Astrocyte of the hippocampus (primary cell): ENCODE data around the gene CD72.
"Not testable (repeated sequence)": the region's sequence is repeated elsewhere in the genome, so short reads cannot be mapped to it uniquely, and the experiment has no call there.

ENCODE experiments used
- DNase-seq: peaks from one replicate; pipeline ENCODE4 v3.0.0; 2011; ENCODE audit warnings: low read depth, low spot score

The CD72 gene

DNA sequence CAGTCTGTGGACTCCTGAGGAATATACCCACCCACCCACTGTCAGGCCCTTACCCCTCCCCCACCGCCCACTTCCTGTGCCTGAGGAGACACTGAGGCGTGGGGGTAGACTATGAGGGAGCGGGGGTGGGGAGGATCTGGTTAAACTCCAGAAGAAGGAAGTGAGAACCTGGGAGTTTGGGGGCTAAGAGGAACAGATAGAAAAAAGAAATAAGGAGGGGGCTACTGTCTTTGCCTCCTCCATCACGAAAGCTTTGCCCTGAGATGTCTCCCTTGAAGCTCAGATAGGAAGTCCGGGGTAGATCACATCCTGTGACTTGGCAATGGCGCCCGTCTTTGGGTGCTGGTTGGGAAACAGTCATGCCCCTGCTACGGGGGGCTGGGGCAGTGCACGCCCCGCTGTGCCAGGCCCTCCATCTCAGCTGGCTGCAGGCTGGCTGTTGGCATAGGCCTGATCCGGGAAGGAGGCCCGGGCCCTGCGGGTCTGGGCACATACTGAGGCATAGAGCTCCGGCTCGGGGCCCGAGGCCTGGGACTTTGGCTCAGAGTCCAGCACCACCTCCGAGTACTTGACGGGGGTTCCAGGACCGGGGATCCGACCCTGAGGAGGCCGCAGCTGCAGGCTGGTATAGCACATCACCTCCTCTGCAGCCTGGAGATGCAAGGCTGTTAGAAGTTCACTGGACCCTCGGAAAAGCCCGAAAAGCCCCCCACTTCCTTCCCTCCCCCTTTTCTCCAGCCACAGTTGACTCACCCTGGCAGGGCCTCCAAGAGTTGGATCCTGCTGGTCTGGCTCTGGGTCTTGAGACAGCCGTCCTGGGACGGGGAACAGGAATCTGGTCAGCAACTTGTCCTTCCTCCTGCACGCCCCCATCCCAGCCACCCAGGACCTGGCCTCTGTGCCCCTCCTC, 31.5 kb upstream of the CD72 start:
- no peak for DNase-seq

DNA sequence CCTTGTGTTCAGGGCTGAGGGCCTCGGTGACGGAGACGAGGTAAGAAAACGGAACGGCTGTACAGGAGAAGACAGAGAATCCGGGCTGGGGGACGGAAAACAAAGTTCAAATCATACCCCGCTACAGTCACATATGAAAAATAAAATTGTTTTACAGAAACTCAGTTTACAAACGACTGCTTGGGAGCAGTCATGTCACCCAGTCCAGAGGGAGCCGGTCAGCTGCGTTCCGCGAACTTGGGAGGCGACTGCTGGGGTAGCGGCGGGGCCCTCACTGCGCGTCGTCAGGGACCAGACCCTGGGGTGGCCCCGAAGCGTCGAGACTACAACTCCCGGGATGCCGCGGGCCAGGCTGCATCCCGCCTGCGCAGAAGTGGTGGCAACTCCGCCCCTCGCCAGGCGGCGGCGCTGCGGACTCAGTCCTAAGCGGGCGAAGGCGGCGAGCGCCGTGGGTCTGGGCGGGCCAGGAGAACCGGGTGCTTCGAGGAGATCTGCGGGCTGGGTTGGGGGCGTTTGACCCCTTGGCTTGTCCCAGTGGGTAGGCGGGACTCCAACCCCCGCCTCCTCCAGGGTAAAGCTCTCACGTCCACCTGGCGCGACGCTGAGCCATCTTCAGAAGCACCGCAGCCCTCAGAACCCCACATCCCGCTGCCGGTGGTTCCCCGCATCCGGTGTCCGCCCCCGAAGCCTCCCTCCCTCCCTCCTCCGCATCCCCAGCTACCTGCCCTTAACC, 28.5 kb upstream of the CD72 start:
- DNase-seq = peak; percentile 97

DNA sequence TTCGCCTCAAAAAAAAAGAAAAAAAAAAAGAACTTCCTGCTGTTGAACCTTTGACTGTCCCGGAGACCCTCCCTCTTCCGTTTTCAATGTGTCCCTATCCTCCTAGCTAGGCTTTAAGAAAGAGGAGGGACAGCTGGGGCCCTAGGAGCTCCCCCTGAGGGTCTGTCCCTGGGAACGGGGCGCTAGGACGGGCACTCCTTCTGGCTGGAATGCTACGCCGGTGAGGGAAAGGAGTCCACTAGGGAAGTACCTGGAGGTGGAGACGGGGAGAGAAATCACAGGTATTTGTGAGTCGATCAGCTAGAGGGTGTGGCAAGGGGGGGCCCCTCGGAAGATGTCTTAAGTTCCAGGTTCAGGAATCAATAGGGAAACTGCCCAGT, 27.9 kb upstream of the CD72 start:
- DNase-seq = no peak

DNA sequence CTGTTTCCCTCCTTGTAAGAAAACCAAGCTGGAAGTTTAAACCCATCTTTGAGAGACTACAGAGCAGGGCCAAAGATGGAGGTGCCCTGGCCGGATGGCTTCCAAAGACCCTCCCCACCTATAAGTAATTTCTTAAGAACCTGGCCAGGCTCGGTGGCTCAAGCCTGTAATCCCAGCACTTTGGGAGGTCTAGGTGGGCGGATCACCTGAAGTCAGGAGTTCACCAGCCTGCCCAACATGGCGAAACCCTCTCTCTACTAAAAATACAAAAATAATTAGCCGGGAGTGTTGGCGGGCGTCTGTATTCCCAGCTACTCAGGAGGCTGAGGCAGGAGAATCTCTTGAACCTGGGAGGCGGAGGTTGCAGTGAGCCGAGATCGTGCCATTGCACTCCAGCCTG, 27.5 kb upstream of the CD72 start:
- DNase-seq = not testable (repeated sequence)

DNA sequence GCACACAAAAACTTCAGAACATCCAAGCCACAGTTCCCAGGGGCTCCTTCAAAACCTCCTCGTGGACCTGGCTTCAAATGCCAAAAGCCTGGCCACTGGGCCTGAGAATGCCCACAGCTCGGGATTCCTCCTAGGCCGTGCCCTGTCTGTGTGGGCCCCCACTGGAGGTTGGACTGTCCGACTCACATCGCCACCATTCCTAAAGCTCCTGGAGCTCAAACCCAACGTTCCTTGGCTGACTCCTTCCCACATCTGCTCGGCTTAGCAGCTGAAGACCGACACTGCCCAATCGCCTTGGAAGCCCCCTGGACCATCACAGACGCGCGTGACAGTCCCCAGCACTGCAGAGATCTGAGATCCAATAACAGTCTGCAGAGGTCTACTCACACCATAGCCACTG, 24.8 kb upstream of the CD72 start:
- DNase-seq = no peak

DNA sequence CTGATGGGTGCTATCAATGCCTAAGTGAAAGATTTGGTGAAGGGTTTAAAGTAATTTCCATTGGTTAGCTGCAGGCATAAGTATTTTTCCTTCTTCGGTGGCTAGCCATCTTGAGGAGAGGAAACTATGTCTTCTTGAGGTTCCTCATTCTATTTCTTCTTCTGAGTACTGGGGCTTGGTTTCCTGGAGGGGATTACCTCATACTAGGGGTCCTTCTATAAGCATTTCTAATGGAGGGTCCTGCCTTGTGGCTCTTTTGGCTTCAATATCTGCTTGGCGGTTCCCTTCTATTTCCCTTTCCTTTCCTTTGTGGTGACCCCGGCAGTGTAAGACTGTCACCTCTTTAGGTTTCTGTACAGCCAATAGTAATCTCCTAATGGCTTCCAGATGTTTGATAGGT, 23.3 kb upstream of the CD72 start:
- DNase-seq = not testable (repeated sequence)

DNA sequence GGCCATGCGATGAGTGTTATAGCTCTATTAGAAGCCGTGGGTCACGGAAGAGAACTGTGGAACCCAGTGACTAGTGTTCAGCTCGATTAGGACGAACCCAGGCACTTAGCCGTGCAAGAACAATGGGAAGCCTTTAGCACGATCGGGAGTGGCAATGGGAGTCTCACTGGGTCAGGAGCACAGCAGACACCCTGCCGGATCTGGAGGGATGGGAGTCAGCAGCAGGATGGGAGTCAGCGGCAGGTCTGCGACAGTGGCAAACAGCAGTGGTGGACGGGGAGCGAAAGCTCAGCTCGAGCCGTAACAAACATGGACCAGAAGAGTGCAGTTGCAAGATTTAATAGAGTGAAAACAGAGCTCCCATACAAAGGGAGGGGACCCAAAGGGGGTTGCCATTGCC, 22.2 kb upstream of the CD72 start:
- DNase-seq = not testable (repeated sequence)

DNA sequence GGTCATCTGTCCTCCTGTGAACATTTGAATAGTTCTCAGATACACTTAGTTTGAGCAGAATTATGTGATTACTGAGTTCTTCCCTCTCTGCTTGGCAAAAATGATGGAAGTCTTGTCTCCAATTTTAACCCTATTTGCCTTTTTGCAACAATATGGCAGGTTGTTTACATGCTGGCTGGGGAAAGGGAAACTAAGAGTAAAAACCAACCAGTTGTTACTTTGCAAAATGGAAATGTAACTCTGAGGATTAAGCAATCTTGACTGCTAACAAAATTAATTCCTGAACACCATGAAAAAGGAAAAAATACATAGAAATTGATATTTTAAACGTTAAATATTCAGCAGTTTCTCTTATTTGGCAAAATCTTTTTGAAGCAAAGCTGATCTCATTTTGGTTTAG, 21.4 kb upstream of the CD72 start:
- DNase-seq = no peak

DNA sequence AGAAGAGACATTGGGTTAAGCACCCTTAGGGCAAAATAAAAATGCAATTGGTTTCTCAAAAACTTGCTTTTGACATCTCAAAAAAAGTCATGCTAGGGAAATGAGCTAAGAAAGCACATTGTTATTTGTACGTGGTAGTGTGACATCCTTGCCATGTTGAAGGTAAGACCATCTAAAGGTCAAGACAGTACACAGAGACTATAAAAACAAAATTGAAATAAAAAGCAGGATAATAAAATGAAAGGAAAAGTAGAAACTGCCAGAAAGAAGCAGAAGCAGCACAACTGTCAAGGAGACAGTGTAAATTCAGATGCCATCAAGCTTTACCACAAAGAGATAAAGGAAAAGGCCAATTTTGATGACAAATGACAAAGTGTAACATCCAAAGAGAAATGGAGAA, 21.0 kb upstream of the CD72 start:
- DNase-seq = not testable (repeated sequence)

DNA sequence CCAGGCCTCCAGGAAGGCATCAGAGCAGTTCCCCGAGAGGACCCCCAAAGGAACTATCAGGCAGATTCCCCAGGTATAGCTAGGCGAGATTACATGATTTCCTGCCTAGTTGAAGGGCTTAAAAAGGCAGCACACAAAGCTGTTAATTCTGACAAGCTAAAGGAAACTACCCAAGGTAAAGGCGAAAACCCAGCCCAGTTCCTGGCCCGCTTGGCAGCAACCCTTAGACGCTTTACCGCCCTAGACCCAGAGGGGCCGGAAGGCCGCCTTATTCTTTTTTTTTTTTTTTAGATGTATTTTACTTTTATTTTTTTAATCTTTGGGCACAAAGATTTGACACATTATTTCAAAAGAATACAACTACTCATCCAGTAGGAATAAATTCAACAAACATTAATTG, 20.5 kb upstream of the CD72 start:
- not testable (repeated sequence) for DNase-seq

DNA sequence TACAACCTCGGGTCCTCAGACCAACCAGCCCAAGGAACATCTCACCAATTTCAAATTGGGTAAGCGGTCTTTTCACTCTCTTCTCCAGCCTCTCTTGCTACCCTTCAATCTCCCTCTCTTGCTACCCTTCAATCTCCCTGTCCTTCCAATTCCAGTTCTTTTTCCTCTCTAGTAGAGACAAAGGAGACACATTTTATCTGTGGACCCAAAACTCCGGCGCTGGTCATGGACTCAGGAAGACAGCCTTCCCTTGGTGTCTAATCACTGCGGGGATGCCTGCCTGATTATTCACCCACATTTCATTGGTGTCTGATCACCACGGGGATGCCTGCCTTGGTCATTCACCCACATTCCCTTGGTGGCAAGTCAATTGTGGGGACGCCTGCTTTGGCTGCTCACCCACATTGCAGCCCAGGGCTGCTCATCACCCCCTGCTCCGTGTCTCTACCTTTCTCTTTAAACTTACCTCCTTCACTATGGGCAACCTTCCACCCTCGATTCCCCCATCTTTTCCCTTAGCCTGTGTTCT, 19.3 kb upstream of the CD72 start:
- not testable (repeated sequence) for DNase-seq

DNA sequence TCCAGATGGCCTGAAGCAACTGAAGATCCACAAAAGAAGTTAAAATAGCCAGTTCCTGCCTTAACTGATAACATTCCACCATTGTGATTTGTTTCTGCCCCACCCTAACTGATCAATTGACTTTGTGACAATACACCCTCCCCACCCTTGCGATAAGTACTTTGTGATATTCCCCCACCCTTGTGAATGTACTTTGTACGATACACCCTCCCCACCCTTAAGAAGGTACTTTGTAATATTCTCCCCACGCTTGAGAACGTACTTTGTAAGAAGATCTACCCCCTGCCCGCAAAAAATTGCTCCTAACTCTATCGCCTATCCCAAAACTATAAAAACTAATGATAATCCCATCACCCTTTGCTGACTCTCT, 18.6 kb upstream of the CD72 start:
- not testable (repeated sequence) for DNase-seq

DNA sequence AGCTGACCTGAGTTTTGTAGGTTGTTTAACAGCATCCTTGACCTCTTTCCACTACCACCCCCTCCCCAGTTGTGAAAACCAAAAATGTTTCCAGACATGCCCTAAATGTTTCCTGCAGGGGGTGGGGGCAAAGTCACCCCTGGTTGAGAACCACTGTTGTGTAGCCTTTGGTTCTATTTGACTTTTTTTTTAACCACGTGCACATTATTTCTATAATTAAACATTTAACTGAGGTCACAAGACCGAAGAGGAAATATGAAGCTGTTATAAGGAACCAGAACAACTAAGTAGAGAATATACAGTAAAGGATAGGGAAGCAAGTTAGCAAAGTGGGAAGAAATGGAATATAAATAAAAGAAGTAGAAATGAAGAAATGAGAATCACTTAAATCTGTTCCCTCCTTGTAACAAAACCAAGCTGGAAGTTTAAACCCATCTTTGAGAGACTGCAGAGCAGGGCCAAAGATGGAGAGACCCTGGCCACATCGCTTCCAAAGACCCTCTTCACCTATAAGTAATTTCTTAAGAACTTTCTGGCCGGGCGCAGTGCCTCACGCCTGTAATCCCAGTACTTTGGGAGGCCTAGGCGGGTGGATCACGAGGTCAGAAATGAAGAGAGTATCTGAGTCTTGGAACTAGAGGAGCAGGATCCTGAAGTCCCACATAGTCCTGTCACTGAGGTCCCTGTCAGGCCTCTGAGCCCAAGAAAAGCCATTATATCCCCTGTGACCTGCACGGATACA, 18.1 kb upstream of the CD72 start:
- no peak for DNase-seq

DNA sequence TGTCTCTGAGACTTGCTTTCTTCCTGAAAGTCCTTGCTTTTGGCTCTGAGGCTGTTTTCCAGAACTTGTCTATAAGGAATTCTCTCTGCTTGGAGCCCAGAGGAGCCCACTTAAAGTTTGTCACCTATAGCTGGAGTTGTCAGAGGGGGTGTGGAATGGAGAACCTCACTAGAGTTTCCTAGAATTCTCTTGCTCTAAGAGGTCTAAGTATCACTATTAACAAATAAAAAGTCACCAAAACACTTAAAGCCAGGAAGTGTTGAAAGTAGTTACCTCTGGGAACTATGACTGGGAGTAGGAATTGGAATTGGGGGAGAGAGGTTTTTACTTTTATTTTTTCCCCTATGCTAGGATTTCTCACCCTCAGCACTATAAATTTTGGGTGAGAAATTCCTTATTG, 17.5 kb upstream of the CD72 start:
- DNase-seq = no peak

DNA sequence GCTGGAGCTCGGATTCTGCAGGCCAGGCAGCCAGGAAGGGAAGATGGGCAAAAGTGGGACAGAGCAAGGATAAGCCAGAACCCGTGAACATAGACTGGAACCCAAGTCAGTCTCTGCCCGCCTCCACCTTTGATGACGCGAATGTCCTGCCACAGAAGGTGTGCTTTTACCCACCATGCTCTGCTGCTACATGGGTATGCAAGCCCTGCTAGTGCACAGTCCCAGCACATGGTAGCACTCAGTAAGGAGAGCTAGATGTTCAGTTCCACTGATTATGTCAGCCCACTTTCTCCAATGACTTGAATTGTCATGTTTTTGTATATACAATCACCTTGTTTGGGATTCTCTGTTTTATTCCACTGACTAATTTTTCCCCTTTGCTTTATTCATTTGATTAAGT, 11.4 kb upstream of the CD72 start:
- DNase-seq = no peak

DNA sequence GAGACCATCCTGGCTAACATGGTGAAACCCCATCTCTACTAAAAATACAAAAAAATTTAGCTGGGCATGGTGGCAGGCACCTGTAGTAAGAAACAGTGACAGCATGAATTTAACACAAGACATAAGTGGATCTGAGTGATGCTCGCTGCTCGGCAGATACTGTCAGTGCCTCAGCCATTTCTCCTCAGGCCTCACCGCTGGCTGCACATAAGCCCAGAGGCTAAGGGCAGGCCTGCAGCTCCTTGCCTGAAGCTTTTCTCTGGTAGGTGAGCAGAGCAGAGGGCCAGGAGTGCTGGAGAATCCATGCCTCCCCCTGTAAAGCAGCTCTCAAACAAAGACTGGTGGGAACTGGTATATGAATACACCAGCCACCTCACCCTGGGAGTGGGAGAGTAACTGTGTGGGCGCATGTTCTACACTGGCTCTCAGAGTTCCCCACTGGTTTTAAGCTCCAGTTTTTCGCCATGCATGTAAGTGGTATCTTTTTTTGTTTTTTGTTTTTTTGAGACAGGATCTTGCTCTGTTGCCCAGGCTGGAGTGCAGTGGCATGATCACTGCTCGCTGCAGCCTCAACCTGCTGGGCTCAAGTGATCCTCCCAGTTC, 10.3 kb upstream of the CD72 start:
- no peak for DNase-seq

DNA sequence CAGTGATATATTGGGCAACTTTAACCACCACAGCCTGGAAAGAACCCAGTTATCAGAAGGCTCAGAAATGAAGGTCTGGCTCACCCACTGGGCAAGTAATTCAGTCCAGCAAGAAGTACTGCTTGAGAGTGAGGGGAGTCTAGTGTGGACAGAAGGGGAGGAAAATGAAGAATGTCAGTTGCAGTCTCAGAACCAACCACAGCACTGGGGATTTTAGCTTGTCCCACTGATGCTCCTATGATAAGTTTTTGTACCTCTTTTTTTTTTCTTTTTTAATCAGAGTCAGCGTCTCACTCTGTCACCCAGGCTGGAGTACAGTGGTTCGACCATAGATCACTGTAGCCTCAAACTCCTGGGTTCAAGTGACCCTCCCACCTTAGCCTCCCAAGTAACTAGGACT, 9.4 kb upstream of the CD72 start:
- DNase-seq = no peak

DNA sequence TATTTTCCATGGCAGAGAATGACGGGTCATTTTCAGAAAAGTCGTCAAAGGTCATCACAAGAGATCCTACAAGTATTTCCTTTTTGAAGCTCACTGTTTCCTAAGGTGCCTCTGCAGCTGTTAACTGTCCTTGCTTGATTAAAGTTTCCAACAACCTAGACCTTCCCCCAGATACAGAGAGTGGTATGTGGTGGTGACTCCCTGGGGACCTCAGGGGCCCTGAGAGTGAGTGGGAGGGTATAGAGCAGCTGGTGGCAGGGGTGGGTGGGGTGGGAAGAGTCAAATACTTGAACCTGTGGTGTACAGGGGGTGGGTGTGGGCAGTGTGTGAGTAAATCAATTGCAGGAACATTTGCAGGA, 1.6 kb upstream of the CD72 start:
- DNase-seq = no peak

DNA sequence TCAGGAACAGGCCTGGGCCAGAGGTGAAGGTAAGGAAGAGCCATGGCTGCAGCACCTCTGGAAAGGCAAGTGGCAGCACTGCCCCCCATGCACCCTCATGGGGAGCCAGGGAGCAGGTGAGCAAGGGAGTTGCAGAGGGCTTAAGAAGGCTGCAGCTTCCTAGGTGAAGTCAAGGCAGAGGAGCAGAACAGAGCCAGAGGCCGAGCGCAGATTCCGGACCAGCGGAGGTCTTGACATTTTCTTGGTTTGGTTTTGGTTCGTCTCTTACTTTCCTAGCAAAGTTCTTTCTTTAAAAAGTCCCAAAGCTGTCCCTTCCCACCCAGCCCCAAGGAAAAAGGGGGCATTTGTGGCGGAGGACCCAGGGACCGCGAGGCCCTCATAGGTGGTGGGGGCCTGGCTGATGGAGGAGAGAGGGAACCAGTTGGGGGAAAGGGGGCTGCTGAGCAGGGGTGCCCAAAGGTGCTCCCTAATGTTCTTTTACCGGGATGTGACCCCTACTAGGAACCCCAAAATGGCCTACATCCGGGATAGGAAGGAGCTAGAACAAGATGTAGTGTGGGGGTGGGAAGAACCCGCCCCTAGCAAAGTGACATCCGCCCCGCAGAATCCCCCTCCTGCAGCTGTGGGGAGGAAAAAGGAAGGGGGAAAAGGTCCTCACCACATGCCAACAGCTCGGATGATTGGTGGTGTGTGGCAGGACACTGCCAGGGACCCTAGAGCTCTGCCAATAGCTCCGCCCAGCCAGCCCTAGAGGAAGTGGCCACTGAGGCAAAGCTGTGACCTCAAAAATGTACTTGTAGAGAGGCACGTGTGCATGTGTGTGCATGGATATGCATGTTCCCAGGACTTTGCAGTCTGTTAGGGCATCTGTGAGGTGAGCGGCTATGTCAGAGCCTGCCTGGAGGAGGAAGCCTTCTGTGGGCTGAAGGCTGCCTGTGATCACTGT, 914 bp upstream of the CD72 start:
- no peak for DNase-seq

DNA sequence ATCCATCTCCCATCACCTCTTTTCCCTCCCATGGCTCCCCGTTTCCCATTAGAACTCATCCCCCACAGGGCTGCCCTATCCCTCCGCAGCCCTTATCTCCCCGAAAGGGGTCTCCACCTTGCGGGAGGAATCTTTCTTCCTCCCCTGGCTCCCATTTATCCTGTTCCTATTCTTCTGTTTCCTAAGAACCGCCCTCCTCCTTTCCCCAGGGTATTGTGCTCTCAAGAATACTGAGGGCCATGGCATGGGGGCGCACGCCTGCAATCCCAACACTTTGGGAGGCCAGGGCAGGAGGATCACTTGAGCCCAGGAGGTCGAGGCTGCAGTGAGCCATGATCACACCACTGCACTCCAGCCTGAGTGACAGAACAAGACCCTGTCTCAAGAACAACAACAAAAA, 665 bp downstream of the CD72 start:
- no peak for DNase-seq
